H1 (cell line): ENCODE measurements around the gene ENKD1. TPM values are rescaled to one million over a fixed set of nuclear protein-coding genes. Genes with fewer than 3 reads are reported as not detected.

Experiments
- BCL11A ChIP-seq, 2 experiments: IDR thresholded peaks; one replicate each; pipeline ENCODE4 v1.6.1; 2011; ENCODE audit warnings: low read depth in 2 of 2, low read length in 2 of 2, mild to moderate bottlenecking in 2 of 2
- KDM4A ChIP-seq: IDR thresholded peaks from one replicate; pipeline ENCODE4 v1.7.1; 2012; ENCODE audit warnings: low read depth, mild to moderate bottlenecking, moderate library complexity, low read length, inconsistent platforms; ENCODE audit not compliant: severe bottlenecking
- POLR2A ChIP-seq, 2 experiments: IDR thresholded peaks; 1 replicate in 1 of 2; 2 replicates in 1 of 2; pipeline ENCODE4 v1.6.1; 2011; ENCODE audit warnings: low read depth in 2 of 2, low read length in 2 of 2, mild to moderate bottlenecking in 2 of 2; ENCODE audit errors: control extremely low read depth in 1 of 2
- RFX5 ChIP-seq: IDR thresholded peaks from 2 replicates; pipeline ENCODE4 v1.6.1; 2011; ENCODE audit warnings: low read depth, low read length, improper control_type of control experiment, borderline replicate concordance
- RNF2 ChIP-seq: fragments of 200-900, 300-1000 bp; sonication (generic); IDR thresholded peaks from 2 replicates; pipeline ENCODE4 v1.7.1; 2016; ENCODE audit warnings: borderline replicate concordance, low read depth, mild to moderate bottlenecking, antibody characterized with exemption, low read length; ENCODE audit not compliant: poor library complexity, severe bottlenecking; ENCODE audit errors: missing control alignments
- SP2 ChIP-seq: IDR thresholded peaks from 2 replicates; pipeline ENCODE4 v1.6.1; 2012; ENCODE audit warnings: mild to moderate bottlenecking, low read length, inconsistent platforms
- TAF7 ChIP-seq: optimal IDR thresholded peaks from 2 replicates; pipeline ENCODE3; 2011; ENCODE audit warnings: low read depth, mild to moderate bottlenecking, inconsistent platforms, low read length, moderate library complexity, borderline replicate concordance
- TCF12 ChIP-seq: IDR thresholded peaks from 2 replicates; pipeline ENCODE4 v1.6.1; 2011; ENCODE audit warnings: low read depth, mild to moderate bottlenecking, low read length
- polyA plus RNA-seq, 7 experiments: library from polyadenylated mRNA; depleted of rRNA in 3 of 7; stranded (reverse) in 5 of 7; unstranded in 2 of 7; fragments of >200 nt in 5 of 7; fragments of 200-250 nt in 2 of 7; gene quantifications; 1 replicate in 5 of 7; 2 replicates in 1 of 7; 4 replicates in 1 of 7; pipeline versions ENCODE4 v1.2.1 to v1.2.3, GENCODE V29; 2011 to 2013; ENCODE audit warnings: missing spikeins in 2 of 7, mixed read lengths in 2 of 7
- total RNA-seq: library from RNA; stranded (reverse); fragmentation: NEBNext Ultra II Directional; extraction: Animal tissue kit (Norgen Biotek cat#: 25700); gene quantifications from 2 replicates; pipeline ENCODE4 v1.2.1, GENCODE V29; 2021

Gene ENKD1
- total and polyA plus RNA-seq, 2 of the 8 experiments (the other 6 are each of a cell fraction or from before 2014, with no cell fraction given) = 12.9 to 16.1 TPM

DNA sequence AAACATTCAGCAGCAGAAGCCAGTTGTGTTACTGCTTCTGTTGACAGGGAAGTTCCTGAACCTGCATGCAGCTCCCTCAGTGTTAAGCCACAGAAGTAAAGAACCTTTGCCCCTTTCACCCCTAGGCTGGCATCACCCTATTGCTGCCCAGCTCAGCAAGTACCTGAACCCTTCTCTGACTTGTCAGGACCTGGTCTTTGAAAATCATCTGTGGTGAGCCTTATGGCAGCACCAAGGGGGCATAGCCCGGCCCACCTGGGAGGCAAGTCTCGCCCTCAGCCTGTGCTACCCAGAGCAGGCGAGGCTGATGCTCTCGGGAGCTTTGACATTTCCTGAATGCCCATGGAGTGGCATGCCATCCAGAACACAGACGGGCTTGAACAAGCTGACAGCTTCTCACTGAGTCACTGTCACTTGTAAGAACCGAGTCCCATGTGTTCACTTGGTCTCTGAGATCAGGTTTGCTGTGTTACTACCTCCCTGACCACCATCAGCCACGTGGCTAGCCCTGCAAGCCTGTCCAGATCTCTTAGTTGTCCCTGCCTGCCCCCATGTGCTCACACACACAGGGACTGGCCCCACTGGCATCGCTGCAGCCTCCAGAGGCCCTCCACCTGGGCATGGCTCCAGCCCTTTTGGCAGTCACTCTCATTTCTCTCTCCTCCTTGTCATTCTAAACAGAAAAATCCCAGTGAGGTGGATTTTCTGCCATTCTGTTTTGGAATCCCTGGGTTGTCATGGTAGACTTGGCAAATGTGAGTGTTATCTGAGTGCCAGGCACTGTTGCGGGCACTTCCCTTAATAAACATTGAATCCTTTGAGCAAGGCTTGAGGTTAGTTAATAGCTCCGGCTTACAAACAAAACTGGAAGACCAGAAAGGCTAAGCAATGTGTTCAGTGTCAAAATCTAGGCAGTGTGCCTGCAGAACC, 24.5 kb downstream of the ENKD1 start (continued):
- TF ChIP-seq BCL11A (IDR thresholded peaks at IDR 0.05; ENCODE audit: low read depth in 2 of 2, low read length in 2 of 2) = no peak
- TF ChIP-seq RNF2 = no peak
- no peak for TF ChIP-seq KDM4A
- TF ChIP-seq SP2 = no peak
- TF ChIP-seq TAF7 = no peak
- TF ChIP-seq RFX5 = no peak
- TF ChIP-seq POLR2A (IDR thresholded peaks at IDR 0.05; ENCODE audit: control extremely low read depth in 1 of 2, low read depth in 2 of 2, low read length in 2 of 2) = no peak
- TF ChIP-seq TCF12 = no peak
